ENCODE measurements around the gene LIFR. TPM values are rescaled to one million over a fixed set of nuclear protein-coding genes. Genes with fewer than 3 reads are reported as not detected.
A peak's percentile ranks its signal among the peaks of the same experiment; 100 is the strongest.

Gene LIFR
- total RNA-seq, 3 donors from 2014 or later, result 179 to 225 (median 222) TPM

- Histone ChIP-seq H3K9me3 (no peaks in the 10 kb centered on the region), H3K36me3 (no peaks in the 10 kb centered on the region), H3K4me3 (no peak overlapping the region), H3K27ac (no peak overlapping the region), H3K27me3 (no peaks in the 10 kb centered on the region), H3K4me1 (no peaks in the 10 kb centered on the region)
- DNase-seq (ENCODE audit: low spot score in 2 of 2), result no peak
- intact Hi-C loops (cut with DNase I; ENCODE audit: low total_unique reads), result loop anchor here (10.0 kb wide), 1 partner anchor 48 kb away; no protein-coding TSS in a partner anchor
- TF ChIP-seq POLR2A (IDR thresholded peaks at IDR 0.05), result no peak
- TF ChIP-seq CTCF (IDR thresholded peaks at IDR 0.05), result no peak
- no peak for TF ChIP-seq POLR2AphosphoS5 (IDR thresholded peaks at IDR 0.05)
Observed at GRCh38 chr5:38596981-38597380, 40.5 kb upstream of the LIFR start.

GRCh38 chr5:38595132-38595745 lies 38.8 kb upstream of the LIFR start:
- no peak for TF ChIP-seq CTCF (IDR thresholded peaks at IDR 0.05)
- no peak for TF ChIP-seq POLR2AphosphoS5 (IDR thresholded peaks at IDR 0.05)
- TF ChIP-seq POLR2A (IDR thresholded peaks at IDR 0.05), result no peak
- no peak for DNase-seq (ENCODE audit: low spot score in 2 of 2)
- H3K4me1 ChIP-seq, result no peaks in the 10 kb centered on the region
- no peaks in the 10 kb centered on the region for H3K27me3 ChIP-seq
- H3K4me3 ChIP-seq, result peak overlapping the region; percentile 14 to 27 (median 22)
- intact Hi-C loops (cut with DNase I; ENCODE audit: low total_unique reads), result loop anchor here (10.0 kb wide), 1 partner anchor 50 kb away; no protein-coding TSS in a partner anchor
- no peak overlapping the region for H3K27ac ChIP-seq
- no peaks in the 10 kb centered on the region for H3K9me3 ChIP-seq
- no peaks in the 10 kb centered on the region for H3K36me3 ChIP-seq

- intact Hi-C loops (cut with DNase I; ENCODE audit: low total_unique reads), result loop anchor here (10.0 kb wide), 1 partner anchor 51 kb away; no protein-coding TSS in a partner anchor
- Histone ChIP-seq H3K36me3 (no peaks in the 10 kb centered on the region), H3K4me1 (no peaks in the 10 kb centered on the region), H3K27ac (no peak overlapping the region), H3K27me3 (no peaks in the 10 kb centered on the region), H3K4me3 (peak overlapping the region; percentile 14 to 27 (median 22)), H3K9me3 (no peaks in the 10 kb centered on the region)
- no peak for DNase-seq (ENCODE audit: low spot score in 2 of 2)
- TF ChIP-seq CTCF (IDR thresholded peaks at IDR 0.05), result no peak
Observed at GRCh38 chr5:38593959-38594358, 37.5 kb upstream of the LIFR start.

- Histone ChIP-seq H3K4me3 (no peak overlapping the region), H3K9me3 (no peaks in the 10 kb centered on the region), H3K27ac (no peak overlapping the region), H3K27me3 (no peaks in the 10 kb centered on the region), H3K4me1 (no peaks in the 10 kb centered on the region), H3K36me3 (no peaks in the 10 kb centered on the region)
- no peak for DNase-seq (ENCODE audit: low spot score in 2 of 2)
- TF ChIP-seq CTCF (IDR thresholded peaks at IDR 0.05) (no peak), POLR2A (IDR thresholded peaks at IDR 0.05) (no peak), POLR2AphosphoS5 (IDR thresholded peaks at IDR 0.05) (no peak)
- intact Hi-C loops (cut with DNase I; ENCODE audit: low total_unique reads), result loop anchor here (10.0 kb wide), 1 partner anchor 53 kb away; no protein-coding TSS in a partner anchor
Observed at GRCh38 chr5:38591523-38591849, 35.0 kb upstream of the LIFR start.

GRCh38 chr5:38590838-38591522 lies 34.5 kb upstream of the LIFR start:
- no peak for TF ChIP-seq CTCF (IDR thresholded peaks at IDR 0.05)
- TF ChIP-seq POLR2AphosphoS5 (IDR thresholded peaks at IDR 0.05), result no peak
- TF ChIP-seq POLR2A (IDR thresholded peaks at IDR 0.05), result no peak
- Histone ChIP-seq H3K27ac (no peak overlapping the region), H3K9me3 (no peaks in the 10 kb centered on the region), H3K4me1 (no peaks in the 10 kb centered on the region), H3K4me3 (no peak overlapping the region), H3K36me3 (no peaks in the 10 kb centered on the region), H3K27me3 (no peaks in the 10 kb centered on the region)
- DNase-seq (ENCODE audit: low spot score in 2 of 2), result no peak
- intact Hi-C loops (cut with DNase I; ENCODE audit: low total_unique reads), result loop anchor here (10.0 kb wide), 1 partner anchor 54 kb away; no protein-coding TSS in a partner anchor
